Left ventricle myocardium inferior (tissue), 1 donor: ENCODE results near the gene SEC14L1. TPM values are rescaled to one million over a fixed set of nuclear protein-coding genes. Genes with fewer than 3 reads are reported as not detected.

Experiments
- DNase-seq: peaks from one replicate; pipeline ENCODE4 v3.0.0-alpha.2; 2020
- H3K27ac ChIP-seq: fragments of 200-600 bp; replicated peaks from 2 replicates; pipeline ENCODE4 v1.8.0; 2021
- H3K27me3 ChIP-seq: fragments of 200-600 bp; 2 replicates; pipeline ENCODE4 v1.8.0; 2021; ENCODE audit warnings: low read depth
- H3K36me3 ChIP-seq: fragments of 200-600 bp; 2 replicates; pipeline ENCODE4 v1.8.0; 2021
- H3K4me1 ChIP-seq: fragments of 200-600 bp; 2 replicates; pipeline ENCODE4 v1.8.0; 2021
- H3K4me3 ChIP-seq: fragments of 200-600 bp; 2 replicates; pipeline ENCODE4 v1.8.0; 2021; ENCODE audit warnings: mild to moderate bottlenecking, moderate library complexity
- H3K9me3 ChIP-seq: fragments of 200-600 bp; replicated peaks from 2 replicates; pipeline ENCODE4 v1.8.0; 2021
- CTCF ChIP-seq: fragments of 200-600 bp; IDR thresholded peaks from 2 replicates; pipeline ENCODE4 v1.8.0; 2021; ENCODE audit warnings: antibody characterized with exemption, mild to moderate bottlenecking, borderline replicate concordance
- intact Hi-C: fragments of 100-400 bp; cut with micrococcal nuclease; formaldehyde crosslinking; loops from one replicate; pipeline ENCODE4 v1.11.0; 2022
- total RNA-seq: library from RNA; stranded (reverse); fragmentation: NEBNext Ultra II Directional; extraction: Animal tissue kit (Norgen Biotek cat#: 25700); gene quantifications from one replicate; pipeline ENCODE4 v1.2.1, GENCODE V29; 2021
- donor health status: DM: no; HTN: yes; CAD: no; lungs with severe emphysema.

SEC14L1 gene
- total RNA-seq, 1 donor from 2014 or later, result 55.5 TPM

- Histone ChIP-seq H3K4me3 (no peak overlapping the region), H3K27ac (no peak overlapping the region), H3K27me3 (no peaks in the 10 kb centered on the region), H3K4me1 (peaks cover 25% of the 10 kb centered on the region), H3K9me3 (no peaks in the 10 kb centered on the region), H3K36me3 (no peaks in the 10 kb centered on the region)
- intact Hi-C loops, result no loop called here
- TF ChIP-seq CTCF, result no peak
- no peak for DNase-seq
These were observed 100.2 kb downstream of the SEC14L1 start for GRCh38 chr17:77240976-77241375.

GRCh38 chr17:77242118-77242851 is 101.5 kb downstream of the SEC14L1 start:
- peak overlapping the region; percentile 0 for H3K27ac ChIP-seq
- intact Hi-C loops, result no loop called here

GRCh38 chr17:77245162-77245926 is 104.6 kb downstream of the SEC14L1 start:
- intact Hi-C loops, result no loop called here
- Histone ChIP-seq H3K36me3 (no peaks in the 10 kb centered on the region), H3K9me3 (no peaks in the 10 kb centered on the region), H3K4me3 (no peak overlapping the region), H3K4me1 (peaks cover 25% of the 10 kb centered on the region), H3K27me3 (peaks cover 12% of the 10 kb centered on the region), H3K27ac (no peak overlapping the region)
- TF ChIP-seq CTCF, result no peak
- no peak for DNase-seq

More at GRCh38 chr17:77242118-77242851, 101.5 kb downstream of the SEC14L1 start:
- H3K36me3 ChIP-seq, result no peaks in the 10 kb centered on the region
- peaks cover under 1% of the 10 kb centered on the region for H3K27me3 ChIP-seq
- DNase-seq, result no peak
- H3K9me3 ChIP-seq, result no peaks in the 10 kb centered on the region
- no peak overlapping the region for H3K4me3 ChIP-seq
- TF ChIP-seq CTCF, result no peak
- peaks cover 30% of the 10 kb centered on the region for H3K4me1 ChIP-seq

- intact Hi-C loops, result loop anchor here (2.0 kb wide), 1 partner anchor 160 kb away; no protein-coding TSS in a partner anchor
- DNase-seq, result no peak
- Histone ChIP-seq H3K9me3 (no peaks in the 10 kb centered on the region), H3K4me1 (peaks cover 25% of the 10 kb centered on the region), H3K27ac (peak overlapping the region; percentile 55), H3K4me3 (peak overlapping the region; percentile 71), H3K36me3 (no peaks in the 10 kb centered on the region), H3K27me3 (peaks cover 12% of the 10 kb centered on the region)
- TF ChIP-seq CTCF, result no peak
These were observed 105.6 kb downstream of the SEC14L1 start for GRCh38 chr17:77246110-77247047.

- TF ChIP-seq CTCF, result peak; percentile 98
- intact Hi-C loops, result loop anchor here (2.0 kb wide), 1 partner anchor 160 kb away; no protein-coding TSS in a partner anchor
- peak overlapping the region; percentile 55 for H3K27ac ChIP-seq
These were observed 106.3 kb downstream of the SEC14L1 start for GRCh38 chr17:77247048-77247541.

More at GRCh38 chr17:77247048-77247541, 106.3 kb downstream of the SEC14L1 start:
- peaks cover 12% of the 10 kb centered on the region for H3K27me3 ChIP-seq
- peak overlapping the region; percentile 71 for H3K4me3 ChIP-seq
- DNase-seq, result peak; percentile 87
- H3K9me3 ChIP-seq, result no peaks in the 10 kb centered on the region
- H3K4me1 ChIP-seq, result peaks cover 24% of the 10 kb centered on the region
- H3K36me3 ChIP-seq, result no peaks in the 10 kb centered on the region
